ENCODE measurements around the gene TMEM123. TPM values are rescaled to one million over a fixed set of nuclear protein-coding genes. Genes with fewer than 3 reads are reported as not detected.

TMEM123 gene
- 107 and 166 TPM in 2 replicates for total RNA-seq (2014; rRNA removed; shearing (Covaris generic))
- 185 and 223 TPM in 2 replicates for polyA plus RNA-seq (2015; cell fraction: cytosol; rRNA removed)
- polyA plus RNA-seq (2015; cell fraction: nucleus; rRNA removed): 76.6 and 85.0 TPM in 2 replicates

- peak; percentile 73 for DNase-seq (ENCODE audit: low read depth)
These were observed at the start of gene TMEM123 for GRCh38 chr11:102452461-102453301. Gene TMEM123, minus strand, starts transcription at chr11:102452765. Its CDS starts 142 bp downstream, at chr11:102452623.

- no peak for DNase-seq (ENCODE audit: low read depth)
These were observed 48.3 kb upstream of the TMEM123 start for GRCh38 chr11:102500829-102501228.

GRCh38 chr11:102499931-102500330 is 47.4 kb upstream of the TMEM123 start:
- DNase-seq (ENCODE audit: low read depth): no peak

- DNase-seq (ENCODE audit: low read depth): no peak
These were observed 46.6 kb upstream of the TMEM123 start for GRCh38 chr11:102499151-102499550.

- DNase-seq (ENCODE audit: low read depth): peak; percentile 23
These were observed 44.5 kb upstream of the TMEM123 start for GRCh38 chr11:102497061-102497460.

GRCh38 chr11:102495161-102496042 is 42.8 kb upstream of the TMEM123 start:
- DNase-seq (ENCODE audit: low read depth): peak; percentile 71

- peak; percentile 83 for DNase-seq (ENCODE audit: low read depth)
These were observed 41.7 kb upstream of the TMEM123 start for GRCh38 chr11:102494216-102494615.

- DNase-seq (ENCODE audit: low read depth): no peak
These were observed 41.0 kb upstream of the TMEM123 start for GRCh38 chr11:102493524-102493923.

GRCh38 chr11:102491969-102492368 is 39.4 kb upstream of the TMEM123 start:
- DNase-seq (ENCODE audit: low read depth): no peak

GRCh38 chr11:102489186-102490145 is 36.9 kb upstream of the TMEM123 start:
- DNase-seq (ENCODE audit: low read depth): no peak

GRCh38 chr11:102488208-102488607 is 35.6 kb upstream of the TMEM123 start:
- DNase-seq (ENCODE audit: low read depth): no peak

GRCh38 chr11:102487214-102487613 is 34.6 kb upstream of the TMEM123 start:
- DNase-seq (ENCODE audit: low read depth): no peak

GRCh38 chr11:102486584-102486983 is 34.0 kb upstream of the TMEM123 start:
- DNase-seq (ENCODE audit: low read depth): no peak

- DNase-seq (ENCODE audit: low read depth): peak; percentile 20
These were observed 32.6 kb upstream of the TMEM123 start for GRCh38 chr11:102485095-102485722.

GRCh38 chr11:102482433-102482832 is 29.9 kb upstream of the TMEM123 start:
- no peak for DNase-seq (ENCODE audit: low read depth)

GRCh38 chr11:102479733-102480132 is 27.2 kb upstream of the TMEM123 start:
- no peak for DNase-seq (ENCODE audit: low read depth)

GRCh38 chr11:102478673-102479299 is 26.2 kb upstream of the TMEM123 start:
- no peak for DNase-seq (ENCODE audit: low read depth)

GRCh38 chr11:102476812-102477211 is 24.2 kb upstream of the TMEM123 start:
- peak; percentile 72 for DNase-seq (ENCODE audit: low read depth)

- no peak for DNase-seq (ENCODE audit: low read depth)
These were observed 23.5 kb upstream of the TMEM123 start for GRCh38 chr11:102476069-102476468.

GRCh38 chr11:102473543-102473942 is 21.0 kb upstream of the TMEM123 start:
- DNase-seq (ENCODE audit: low read depth): no peak
